ENCODE data around the gene CFAP20DC. TPM values are rescaled to one million over a fixed set of nuclear protein-coding genes. Genes with fewer than 3 reads are reported as not detected.

CFAP20DC gene
- total RNA-seq, 2 donors from 2014 or later: 1.7 to 1.8 TPM

DNA sequence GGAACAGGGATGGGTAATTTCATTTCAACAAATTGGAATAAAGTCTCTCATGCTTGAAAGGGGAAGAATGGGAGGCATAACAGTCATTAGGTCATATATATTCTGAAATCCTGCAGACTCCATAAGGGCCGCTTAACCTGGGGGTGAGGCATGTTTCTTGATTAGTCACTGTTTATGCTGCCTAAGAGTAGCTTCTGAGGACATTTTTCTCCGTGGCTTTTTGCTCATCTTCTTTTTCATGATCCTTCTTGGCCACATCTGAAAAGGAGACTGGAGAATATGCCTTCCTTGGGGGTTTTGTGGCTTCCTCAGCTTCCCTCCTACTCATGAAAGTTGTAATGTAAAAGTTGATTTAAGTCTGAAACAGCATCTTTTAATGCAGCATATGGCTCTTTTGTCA, 20.0 kb upstream of the CFAP20DC start:
- TF ChIP-seq CTCF (IDR thresholded peaks at IDR 0.05): no peak
- intact Hi-C loops (cut with DNase I): no loop called here

DNA sequence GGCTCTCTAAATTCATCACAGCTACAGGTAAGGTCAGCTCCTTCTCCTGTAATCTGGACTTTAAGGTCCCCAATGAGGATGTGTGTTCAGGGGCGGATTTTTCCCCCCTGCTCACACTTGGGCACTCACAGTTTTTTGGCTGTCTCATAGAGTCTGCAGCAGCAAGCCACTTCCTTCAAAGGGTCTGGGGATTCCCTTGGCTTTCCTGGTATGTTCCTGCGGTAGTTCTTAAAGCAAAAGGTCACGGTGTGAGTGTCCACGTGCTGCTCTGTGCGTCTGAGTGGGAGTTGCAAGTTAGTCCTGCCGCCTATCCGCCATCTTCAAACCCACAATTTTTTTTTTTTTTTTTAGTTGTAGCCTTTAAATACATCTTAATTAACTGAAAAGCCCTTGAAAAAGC, 15.4 kb upstream of the CFAP20DC start:
- Histone ChIP-seq H3K27ac (no peak overlapping the region), H3K27me3 (no peaks in the 10 kb centered on the region), H3K36me3 (no peaks in the 10 kb centered on the region), H3K4me3 (no peak overlapping the region), H3K9me3 (no peaks in the 10 kb centered on the region), H3K9ac (ENCODE audit: low read depth in 2 of 2, low read length in 2 of 2) (no peak overlapping the region), H3K4me1 (no peaks in the 10 kb centered on the region)
- intact Hi-C loops (cut with DNase I): no loop called here
- no peak for DNase-seq
- no peak for TF ChIP-seq CTCF (IDR thresholded peaks at IDR 0.05)

More for the DNA sequence above, 20.0 kb upstream of the CFAP20DC start:
- H3K4me1 ChIP-seq: no peaks in the 10 kb centered on the region
- no peak overlapping the region for H3K4me3 ChIP-seq
- no peaks in the 10 kb centered on the region for H3K36me3 ChIP-seq
- no peaks in the 10 kb centered on the region for H3K27me3 ChIP-seq
- no peaks in the 10 kb centered on the region for H3K9me3 ChIP-seq
- H3K27ac ChIP-seq: no peak overlapping the region
- DNase-seq: no peak
- no peak overlapping the region for H3K9ac ChIP-seq (ENCODE audit: low read depth in 2 of 2, low read length in 2 of 2)

GRCh38 chr3:59064728-59065127, 14.9 kb upstream of the CFAP20DC start:
- H3K9me3 ChIP-seq: no peaks in the 10 kb centered on the region
- no peaks in the 10 kb centered on the region for H3K27me3 ChIP-seq
- intact Hi-C loops (cut with DNase I): no loop called here
- H3K9ac ChIP-seq (ENCODE audit: low read depth in 2 of 2, low read length in 2 of 2): no peak overlapping the region
- H3K4me3 ChIP-seq: no peak overlapping the region
- H3K4me1 ChIP-seq: no peaks in the 10 kb centered on the region
- H3K36me3 ChIP-seq: no peaks in the 10 kb centered on the region
- H3K27ac ChIP-seq: no peak overlapping the region
- TF ChIP-seq CTCF (IDR thresholded peaks at IDR 0.05): no peak
- DNase-seq: no peak

DNA sequence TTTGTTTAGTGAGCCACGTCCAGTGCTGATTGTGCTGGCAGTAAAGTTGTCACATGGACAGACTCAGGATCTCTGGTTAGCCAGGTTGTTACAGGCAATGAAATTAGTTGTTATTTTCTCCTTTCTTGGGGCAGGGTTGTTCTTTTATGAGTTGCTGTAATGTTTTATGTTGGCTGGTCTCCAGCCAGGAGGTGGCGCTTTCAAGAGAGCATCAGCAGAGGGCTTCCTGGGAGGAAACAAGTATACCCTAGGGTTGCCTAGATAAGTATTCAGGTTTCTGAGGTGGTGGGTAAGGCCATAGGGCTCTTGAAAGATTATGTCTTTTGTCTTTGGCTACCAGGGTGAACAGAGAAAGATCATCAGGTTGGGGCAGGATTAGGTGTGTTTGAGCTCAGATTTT, 14.5 kb upstream of the CFAP20DC start:
- Histone ChIP-seq H3K36me3 (no peaks in the 10 kb centered on the region), H3K9ac (ENCODE audit: low read depth in 2 of 2, low read length in 2 of 2) (no peak overlapping the region), H3K4me1 (no peaks in the 10 kb centered on the region), H3K27ac (no peak overlapping the region), H3K4me3 (no peak overlapping the region), H3K9me3 (no peaks in the 10 kb centered on the region), H3K27me3 (no peaks in the 10 kb centered on the region)
- TF ChIP-seq CTCF (IDR thresholded peaks at IDR 0.05): no peak
- intact Hi-C loops (cut with DNase I): no loop called here
- peak; percentile 25 for DNase-seq

GRCh38 chr3:59056706-59057105, 6.9 kb upstream of the CFAP20DC start:
- DNase-seq: no peak
- Histone ChIP-seq H3K4me1 (no peaks in the 10 kb centered on the region), H3K9me3 (no peaks in the 10 kb centered on the region), H3K36me3 (no peaks in the 10 kb centered on the region), H3K27me3 (no peaks in the 10 kb centered on the region), H3K27ac (no peak overlapping the region), H3K9ac (ENCODE audit: low read depth in 2 of 2, low read length in 2 of 2) (no peak overlapping the region), H3K4me3 (no peak overlapping the region)
- intact Hi-C loops (cut with DNase I): loop anchor here (10.0 kb wide), 1 partner anchor 232 kb away; no protein-coding TSS in a partner anchor
- no peak for TF ChIP-seq CTCF (IDR thresholded peaks at IDR 0.05)
